Inferior parietal cortex (tissue), 1 donor: ENCODE results near the gene TYMS.

Experiments used
- DNase-seq: peaks from one replicate; pipeline ENCODE4 v3.0.0-alpha.2; 2016; ENCODE audit errors: extremely low spot score

TYMS gene

GRCh38 chr18:711310-711656 is 53.8 kb downstream of the TYMS start:
- no peak for DNase-seq

GRCh38 chr18:711657-712400 is 54.4 kb downstream of the TYMS start:
- peak; percentile 72 for DNase-seq

- peak; percentile 36 for DNase-seq
Observed at GRCh38 chr18:712401-713134, 55.1 kb downstream of the TYMS start, which contains the start of gene ENOSF1. Gene ENOSF1 (minus strand): TSS chr18:712630. CDS start chr18:712587, 43 bp downstream.

- DNase-seq = no peak
Observed at GRCh38 chr18:713135-713490, 55.7 kb downstream of the TYMS start.

GRCh38 chr18:715626-716025 is 58.2 kb downstream of the TYMS start:
- no peak for DNase-seq

- DNase-seq = no peak
Observed at GRCh38 chr18:717003-717402, 59.5 kb downstream of the TYMS start.
